Astrocyte (in vitro differentiated cells and primary cell): Measurements from ENCODE around the gene ST8SIA6. TPM values are rescaled to one million over a fixed set of nuclear protein-coding genes. Genes with fewer than 3 reads are reported as not detected.
A peak's percentile ranks its signal among the peaks of the same experiment; 100 is the strongest.

Experiments
- DNase-seq: peaks from one replicate; pipeline ENCODE4 v3.0.0-alpha.2; 2010; ENCODE audit warnings: low read depth
- FAIRE-seq: peaks from 2 replicates; lab custom pipeline; 2011; peaks lifted over from hg19 to GRCh38; lab: Jason Lieb, UNC
- H2AFZ ChIP-seq: 2 replicates; pipeline ENCODE4 v1.6.0; 2012; ENCODE audit warnings: low read depth, low read length, inconsistent platforms
- H3K27ac ChIP-seq: 2 replicates; pipeline ENCODE4 v1.5.1; 2011; ENCODE audit warnings: low read depth, low read length, inconsistent platforms
- H3K27me3 ChIP-seq: 2 replicates; pipeline ENCODE4 v1.6.0; 2011; ENCODE audit warnings: low read length, inconsistent platforms; ENCODE audit not compliant: insufficient read depth
- H3K36me3 ChIP-seq: 2 replicates; pipeline ENCODE4 v1.5.1; 2011; ENCODE audit warnings: low read length, inconsistent platforms; ENCODE audit not compliant: insufficient read depth
- H3K4me1 ChIP-seq: 2 replicates; pipeline ENCODE4 v1.5.1; 2011; ENCODE audit warnings: low read length, inconsistent platforms; ENCODE audit not compliant: insufficient read depth
- H3K4me2 ChIP-seq: 2 replicates; pipeline ENCODE4 v1.6.0; 2012; ENCODE audit warnings: low read length, inconsistent platforms
- H3K4me3 ChIP-seq: 2 replicates; pipeline ENCODE4 v1.5.1; 2011; ENCODE audit warnings: low read depth, mild to moderate bottlenecking, low read length, inconsistent platforms; ENCODE audit not compliant: insufficient read depth
- H3K79me2 ChIP-seq: 2 replicates; pipeline ENCODE4 v1.6.0; 2012; ENCODE audit warnings: mild to moderate bottlenecking, low read length, inconsistent platforms; ENCODE audit not compliant: insufficient read depth
- H3K9ac ChIP-seq: 2 replicates; pipeline ENCODE4 v1.6.0; 2012; ENCODE audit warnings: mild to moderate bottlenecking, low read length, inconsistent platforms
- H3K9me3 ChIP-seq: 2 replicates; pipeline ENCODE4 v1.5.1; 2012; ENCODE audit warnings: low read depth, mild to moderate bottlenecking, low read length, inconsistent platforms; ENCODE audit not compliant: insufficient read depth
- H4K20me1 ChIP-seq: 2 replicates; pipeline ENCODE4 v1.6.0; 2012; ENCODE audit warnings: low read length, inconsistent platforms; ENCODE audit not compliant: insufficient read depth
- H3K27ac Mint-ChIP-seq: one replicate; pipeline ENCODE4 v1.8.0; 2021; ENCODE audit warnings: mild to moderate bottlenecking, mixed read lengths; ENCODE audit not compliant: unreplicated experiment
- H3K27me3 Mint-ChIP-seq: one replicate; pipeline ENCODE4 v1.8.0; 2021; ENCODE audit warnings: low read depth, mixed read lengths; ENCODE audit not compliant: unreplicated experiment
- H3K36me3 Mint-ChIP-seq: one replicate; pipeline ENCODE4 v1.8.0; 2021; ENCODE audit warnings: low read depth, mixed read lengths; ENCODE audit not compliant: unreplicated experiment
- H3K4me1 Mint-ChIP-seq: one replicate; pipeline ENCODE4 v1.8.0; 2021; ENCODE audit warnings: low read depth, mixed read lengths; ENCODE audit not compliant: unreplicated experiment
- H3K4me3 Mint-ChIP-seq: one replicate; pipeline ENCODE4 v1.8.0; 2021; ENCODE audit warnings: mild to moderate bottlenecking, moderate library complexity, mixed read lengths; ENCODE audit not compliant: unreplicated experiment
- H3K9me3 Mint-ChIP-seq: one replicate; pipeline ENCODE4 v1.8.0; 2021; ENCODE audit warnings: mild to moderate bottlenecking, mixed read lengths; ENCODE audit not compliant: unreplicated experiment
- EZH2 ChIP-seq: IDR thresholded peaks from 2 replicates; pipeline ENCODE4 v1.6.1; 2012; ENCODE audit warnings: mild to moderate bottlenecking, low read length, inconsistent platforms; ENCODE audit not compliant: insufficient read depth
- total RNA-seq: library from RNA; stranded (reverse); gene quantifications from 2 replicates; pipeline ENCODE4 v1.2.1, GENCODE V29; 2021
- TF ChIP-seq, protein P1 (sequence below): IDR thresholded peaks from 2 replicates; pipeline ENCODE4 v1.5.1; 2011; ENCODE audit warnings: low read depth, mild to moderate bottlenecking, inconsistent platforms, low read length, moderate library complexity; ENCODE audit not compliant: insufficient read depth

The ST8SIA6 gene
- total RNA-seq, 1 donor from 2014 or later: not detected

DNA sequence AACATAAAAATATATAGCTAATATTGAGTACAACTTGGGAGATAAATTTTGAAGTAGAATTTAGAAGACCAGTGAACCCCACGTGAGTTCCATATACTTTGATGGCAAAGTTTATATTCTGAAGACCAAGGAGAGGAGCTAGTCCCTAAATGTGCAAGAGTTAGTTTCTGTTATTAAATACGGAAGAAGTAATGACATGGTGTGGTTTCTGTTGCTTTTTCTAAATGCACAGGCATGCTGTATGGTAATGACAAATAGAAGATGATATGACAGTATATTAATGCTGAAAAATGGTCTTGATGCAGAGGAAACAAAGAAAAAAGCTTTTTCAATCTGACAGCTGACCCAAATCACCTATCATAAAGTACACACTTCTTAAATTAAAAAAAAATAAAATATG is 101.8 kb downstream of the ST8SIA6 start:
- H3K27me3 ChIP-seq: no peaks in the 10 kb centered on the region
- no peaks in the 10 kb centered on the region for H3K79me2 ChIP-seq
- no peak for FAIRE-seq
- H3K4me1 Mint-ChIP-seq: peaks cover 19% of the 10 kb centered on the region
- H3K27ac Mint-ChIP-seq: no peak overlapping the region
- no peak for DNase-seq
- no peaks in the 10 kb centered on the region for H3K9me3 ChIP-seq
- H3K9me3 Mint-ChIP-seq: peaks cover 2% of the 10 kb centered on the region
- no peak overlapping the region for H3K4me3 Mint-ChIP-seq
- TF ChIP-seq EZH2: no peak
- TF ChIP-seq, protein P1, sequence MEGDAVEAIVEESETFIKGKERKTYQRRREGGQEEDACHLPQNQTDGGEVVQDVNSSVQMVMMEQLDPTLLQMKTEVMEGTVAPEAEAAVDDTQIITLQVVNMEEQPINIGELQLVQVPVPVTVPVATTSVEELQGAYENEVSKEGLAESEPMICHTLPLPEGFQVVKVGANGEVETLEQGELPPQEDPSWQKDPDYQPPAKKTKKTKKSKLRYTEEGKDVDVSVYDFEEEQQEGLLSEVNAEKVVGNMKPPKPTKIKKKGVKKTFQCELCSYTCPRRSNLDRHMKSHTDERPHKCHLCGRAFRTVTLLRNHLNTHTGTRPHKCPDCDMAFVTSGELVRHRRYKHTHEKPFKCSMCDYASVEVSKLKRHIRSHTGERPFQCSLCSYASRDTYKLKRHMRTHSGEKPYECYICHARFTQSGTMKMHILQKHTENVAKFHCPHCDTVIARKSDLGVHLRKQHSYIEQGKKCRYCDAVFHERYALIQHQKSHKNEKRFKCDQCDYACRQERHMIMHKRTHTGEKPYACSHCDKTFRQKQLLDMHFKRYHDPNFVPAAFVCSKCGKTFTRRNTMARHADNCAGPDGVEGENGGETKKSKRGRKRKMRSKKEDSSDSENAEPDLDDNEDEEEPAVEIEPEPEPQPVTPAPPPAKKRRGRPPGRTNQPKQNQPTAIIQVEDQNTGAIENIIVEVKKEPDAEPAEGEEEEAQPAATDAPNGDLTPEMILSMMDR: no peak
- H3K36me3 ChIP-seq: no peaks in the 10 kb centered on the region
- H3K27ac ChIP-seq: no peak overlapping the region
- H3K4me3 ChIP-seq: no peak overlapping the region
- H3K9ac ChIP-seq: no peak overlapping the region
- H3K4me2 ChIP-seq: no peak overlapping the region
- no peak overlapping the region for H2AFZ ChIP-seq
- no peaks in the 10 kb centered on the region for H4K20me1 ChIP-seq
- H3K27me3 Mint-ChIP-seq: peaks cover 1% of the 10 kb centered on the region
- no peaks in the 10 kb centered on the region for H3K36me3 Mint-ChIP-seq
- peaks cover 10% of the 10 kb centered on the region for H3K4me1 ChIP-seq

DNA sequence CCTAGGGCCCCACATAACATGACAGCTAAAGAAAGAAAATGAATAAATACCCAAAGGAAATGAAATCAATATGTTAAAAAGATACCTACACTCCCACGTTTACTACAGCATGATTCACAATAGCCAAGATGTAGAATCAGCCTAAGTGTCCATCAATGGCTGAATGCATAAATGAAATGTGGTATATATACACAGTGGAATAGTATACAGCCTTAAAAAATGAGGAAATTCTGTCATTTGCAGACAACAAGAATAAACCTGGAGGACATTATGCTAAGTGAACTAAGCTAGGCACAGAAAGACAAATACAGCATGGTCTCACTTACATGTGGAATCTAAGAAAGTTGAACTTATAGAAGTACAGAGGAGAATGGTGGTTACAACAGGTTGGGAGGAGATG is 102.9 kb downstream of the ST8SIA6 start:
- H3K36me3 ChIP-seq: no peaks in the 10 kb centered on the region
- peaks cover 19% of the 10 kb centered on the region for H3K4me1 Mint-ChIP-seq
- no peak overlapping the region for H3K4me3 Mint-ChIP-seq
- no peak overlapping the region for H3K9ac ChIP-seq
- no peak overlapping the region for H3K4me3 ChIP-seq
- no peak overlapping the region for H3K4me2 ChIP-seq
- no peaks in the 10 kb centered on the region for H4K20me1 ChIP-seq
- no peaks in the 10 kb centered on the region for H3K79me2 ChIP-seq
- peaks cover 10% of the 10 kb centered on the region for H3K4me1 ChIP-seq
- TF ChIP-seq, protein P1: no peak
- TF ChIP-seq EZH2: no peak
- H3K27me3 ChIP-seq: no peaks in the 10 kb centered on the region
- H3K9me3 ChIP-seq: no peaks in the 10 kb centered on the region
- H3K9me3 Mint-ChIP-seq: peaks cover 5% of the 10 kb centered on the region
- no peak overlapping the region for H3K27ac Mint-ChIP-seq
- H3K27me3 Mint-ChIP-seq: no peaks in the 10 kb centered on the region
- no peak overlapping the region for H3K27ac ChIP-seq
- DNase-seq (no peak), FAIRE-seq (no peak)
- no peaks in the 10 kb centered on the region for H3K36me3 Mint-ChIP-seq
- H2AFZ ChIP-seq: no peak overlapping the region

DNA sequence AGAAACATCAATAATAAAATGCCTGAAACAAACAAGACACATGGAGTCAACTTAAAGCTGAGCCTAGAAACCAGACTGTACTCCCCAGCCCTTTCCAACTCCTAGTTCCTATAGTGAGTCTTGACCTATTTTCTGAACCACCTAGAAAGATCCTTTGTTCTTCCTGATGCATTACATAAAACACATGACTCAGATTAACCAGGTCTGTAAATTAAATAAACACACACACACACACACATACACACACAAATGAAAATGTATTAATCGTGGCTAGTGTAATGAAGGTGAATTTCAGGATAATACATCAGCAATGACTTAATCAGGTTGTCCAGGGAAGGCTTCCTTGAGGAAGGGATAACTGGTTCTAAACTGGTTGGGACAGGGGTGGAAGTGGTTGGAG is 104.7 kb downstream of the ST8SIA6 start:
- Histone ChIP-seq H4K20me1 (no peaks in the 10 kb centered on the region), H3K9me3 (no peaks in the 10 kb centered on the region), H3K27ac (no peak overlapping the region), H3K27me3 (no peaks in the 10 kb centered on the region), H3K79me2 (no peaks in the 10 kb centered on the region), H2AFZ (no peak overlapping the region), H3K9ac (no peak overlapping the region), H3K4me3 (no peak overlapping the region), H3K4me1 (peaks cover 10% of the 10 kb centered on the region), H3K36me3 (no peaks in the 10 kb centered on the region), H3K4me2 (no peak overlapping the region)
- Mint-ChIP-seq H3K4me1 (peaks cover 14% of the 10 kb centered on the region), H3K27me3 (no peaks in the 10 kb centered on the region), H3K4me3 (no peak overlapping the region), H3K36me3 (no peaks in the 10 kb centered on the region), H3K9me3 (peaks cover 9% of the 10 kb centered on the region), H3K27ac (no peak overlapping the region)
- TF ChIP-seq EZH2: no peak
- TF ChIP-seq, protein P1: no peak
- FAIRE-seq (peak; percentile 26), DNase-seq (peak; percentile 43)
